ENCODE measurements around the gene PLXNB1. TPM values are rescaled to one million over a fixed set of nuclear protein-coding genes. Genes with fewer than 3 reads are reported as not detected.

The PLXNB1 gene
- total and polyA plus RNA-seq, 2 of the 13 experiments (the other 11 are each of a cell fraction or from before 2014, with no cell fraction given): 86.0 to 143 TPM

DNA sequence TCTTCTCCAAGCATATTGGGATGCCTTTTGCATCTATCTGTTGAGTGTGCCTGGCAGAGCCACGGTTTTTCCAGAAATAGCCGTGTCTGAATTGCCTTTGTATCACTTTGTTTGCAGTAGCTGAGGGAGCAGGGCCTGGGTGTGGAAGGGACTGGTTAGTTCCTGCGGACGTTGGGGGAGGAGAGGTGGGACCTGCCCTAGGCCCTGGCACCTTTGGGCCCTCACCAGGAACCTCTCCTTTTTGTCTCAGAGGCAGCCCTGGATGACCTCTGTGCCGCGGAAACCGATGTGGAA is 35.3 kb upstream of the PLXNB1 start (continued):
- TF ChIP-seq EED (CRISPR knock-in tag; IDR thresholded peaks at IDR 0.05) (0 out of 2 replicates have a peak, but pooled peaks have one; percentile 13), HNRNPL (IDR thresholded peaks at IDR 0.05; ENCODE audit: low read depth, low read length) (no peak), TEAD3 (CRISPR knock-in tag; optimal IDR thresholded peaks at IDR 0.05; ENCODE audit: borderline replicate concordance) (no peak), RXRB (CRISPR knock-in tag; IDR thresholded peaks at IDR 0.05; ENCODE audit: borderline replicate concordance) (no peak), GABPA (IDR thresholded peaks at IDR 0.05; ENCODE audit: low read depth, low read length) (no peak), GABPA (CRISPR knock-in tag; IDR thresholded peaks at IDR 0.05; ENCODE audit: low read depth) (no peak), RARA (CRISPR knock-in tag; IDR thresholded peaks at IDR 0.05) (no peak), NAIF1 (CRISPR knock-in tag; IDR thresholded peaks at IDR 0.05; ENCODE audit: borderline replicate concordance) (no peak), ZNF33B (CRISPR knock-in tag; IDR thresholded peaks at IDR 0.05) (no peak), GABPB1 (CRISPR knock-in tag; IDR thresholded peaks at IDR 0.05) (no peak)

GRCh38 chr3:48464713-48465221 is 34.9 kb upstream of the PLXNB1 start:
- Histone ChIP-seq H3K4me3 (replicated peaks in 1 of 3; ENCODE audit: insufficient read depth in 1 of 3, low read depth in 2 of 3, low read length in 3 of 3) (no peak overlapping the region), H3K36me3 (replicated peaks in 1 of 2; ENCODE audit: control insufficient read depth in 1 of 2, insufficient read depth in 2 of 2, low read length in 2 of 2) (peaks cover 6 to 26% of the 10 kb centered on the region in 2 experiments), H3K9ac (ENCODE audit: insufficient read depth, low read depth, low read length) (no peak overlapping the region), H3K9me3 (ENCODE audit: low read length) (no peaks in the 10 kb centered on the region), H3K4me2 (ENCODE audit: low read depth, low read length) (no peak overlapping the region), H3K27me3 (ENCODE audit: control insufficient read depth in 1 of 2, insufficient read depth in 2 of 2, low read length in 2 of 2) (no peaks in the 10 kb centered on the region), H2AFZ (ENCODE audit: low read length) (no peak overlapping the region), H3K4me1 (ENCODE audit: insufficient read depth, low read length) (peaks cover 41% of the 10 kb centered on the region), H4K20me1 (ENCODE audit: insufficient read depth, low read length) (no peaks in the 10 kb centered on the region), H3K27ac (ENCODE audit: extremely low read length, insufficient read depth, low read length) (peak overlapping the region; percentile 85), H3K79me2 (ENCODE audit: insufficient read depth, low read length) (no peaks in the 10 kb centered on the region)
- ATAC-seq: no peak
- BruUV-seq (replicated peaks): no TSS peak
- FAIRE-seq: no peak
- 100% methylated on average over 2 of the region's 17 CpGs for WGBS (ENCODE audit: low lambda C conversion rate)
- CTCF ChIA-PET (ENCODE audit: low intra/inter-chr PET ratio, low total read pairs): interaction anchor here (1.3 to 1.8 kb wide), 3 partner anchors 18 to 84 kb away, joined by 3 to 39 read pairs (median 17); partner anchors contain the start of gene ATRIP
- intact Hi-C loops (cut with micrococcal nuclease; ENCODE audit: unreplicated experiment): loop anchor here (1.0 kb wide), 2 partner anchors 43 to 84 kb away; no protein-coding TSS in a partner anchor
- DNase-seq (ENCODE audit: low spot score): no peak
- POLR2A ChIA-PET: interaction anchor here (3.8 kb wide), 1 partner anchor 9 kb away, joined by 17 read pairs; no protein-coding TSS in a partner anchor
- no peak for TF ChIP-seq THAP11 (CRISPR knock-in tag; IDR thresholded peaks at IDR 0.05)
- TF ChIP-seq ZFP91 (CRISPR knock-in tag; IDR thresholded peaks at IDR 0.05; ENCODE audit: borderline replicate concordance): 0 out of 2 replicates have a peak, but pooled peaks have one; percentile 15
- TF ChIP-seq SUZ12 (IDR thresholded peaks at IDR 0.05; ENCODE audit: low read depth, low read length): no peak
- TF ChIP-seq AGO2 (optimal IDR thresholded peaks at IDR 0.05; ENCODE audit: low read depth, low read length): peak; percentile 62
- TF ChIP-seq JUNB (CRISPR knock-in tag; IDR thresholded peaks at IDR 0.05; ENCODE audit: borderline replicate concordance): no peak
- TF ChIP-seq ZMAT3 (CRISPR knock-in tag; conservative IDR thresholded peaks at IDR 0.05): no peak
- in situ Hi-C loops (cut with HindIII; ENCODE audit: extremely low pct_ligation_motif_present, low pct_unique_long_range_greater_than_20kb): loop anchor here (5.0 kb wide), 2 partner anchors 38 to 93 kb away; partner anchors contain the start of genes PFKFB4 and SHISA5

Data from HepG2 (cell line).